Keratinocyte (primary cell): Measurements from ENCODE around the gene CDH13. TPM values are rescaled to one million over a fixed set of nuclear protein-coding genes. Genes with fewer than 3 reads are reported as not detected.

Experiments used
- DNase-seq: peaks from one replicate; pipeline ENCODE4 v3.0.0-alpha.2; 2011; ENCODE audit warnings: low read depth, missing footprints, low spot score
- FAIRE-seq: peaks from 2 replicates; lab custom pipeline; 2011; peaks lifted over from hg19 to GRCh38; lab: Jason Lieb, UNC
- H2AFZ ChIP-seq: 2 replicates; pipeline ENCODE4 v1.6.0; 2012; ENCODE audit warnings: low read length, control low read depth, inconsistent platforms; ENCODE audit not compliant: control insufficient read depth
- H3K27ac ChIP-seq: 2 replicates; pipeline ENCODE4 v1.5.1; 2011; ENCODE audit warnings: low read length; ENCODE audit not compliant: control insufficient read depth, insufficient read depth
- H3K27me3 ChIP-seq: 3 replicates; pipeline ENCODE4 v1.6.0; 2011; ENCODE audit warnings: low read length; ENCODE audit not compliant: control insufficient read depth, insufficient read depth; ENCODE audit errors: extremely low read depth
- H3K36me3 ChIP-seq, 2 experiments: 2 replicates in 1 of 2; 3 replicates in 1 of 2; pipeline ENCODE4 v1.5.1; 2011; ENCODE audit warnings: low read length in 2 of 2, mild to moderate bottlenecking in 1 of 2; ENCODE audit not compliant: control insufficient read depth in 2 of 2, insufficient read depth in 2 of 2; ENCODE audit errors: extremely low read depth in 1 of 2
- H3K4me1 ChIP-seq: 3 replicates; pipeline ENCODE4 v1.5.1; 2011; ENCODE audit warnings: low read length; ENCODE audit not compliant: control insufficient read depth, insufficient read depth; ENCODE audit errors: extremely low read depth
- H3K4me2 ChIP-seq: 3 replicates; pipeline ENCODE4 v1.6.0; 2011; ENCODE audit warnings: low read depth, low read length; ENCODE audit not compliant: control insufficient read depth, insufficient read depth; ENCODE audit errors: extremely low read depth
- H3K4me3 ChIP-seq, 3 experiments: fragments of 200-600 bp in 1 of 3; sonication (generic) in 1 of 3; 2 replicates in 2 of 3; 3 replicates in 1 of 3; pipeline ENCODE4 v1.5.1; 2011 to 2016; ENCODE audit warnings: low read length in 3 of 3, mild to moderate bottlenecking in 3 of 3, control low read depth in 2 of 3, inconsistent platforms in 1 of 3, low read depth in 1 of 3, mixed read lengths in 1 of 3, mixed run types in 1 of 3, moderate library complexity in 1 of 3; ENCODE audit not compliant: control insufficient read depth in 2 of 3, insufficient read depth in 2 of 3; ENCODE audit errors: extremely low read depth in 1 of 3
- H3K79me2 ChIP-seq: 2 replicates; pipeline ENCODE4 v1.6.0; 2012; ENCODE audit warnings: low read length; ENCODE audit not compliant: control insufficient read depth, insufficient read depth
- H3K9ac ChIP-seq: 3 replicates; pipeline ENCODE4 v1.6.0; 2011; ENCODE audit warnings: low read length; ENCODE audit not compliant: control insufficient read depth, insufficient read depth; ENCODE audit errors: extremely low read depth
- H3K9me1 ChIP-seq: 3 replicates; pipeline ENCODE4 v1.6.0; 2011; ENCODE audit warnings: low read length; ENCODE audit not compliant: control insufficient read depth, insufficient read depth; ENCODE audit errors: extremely low read depth
- H3K9me3 ChIP-seq: 2 replicates; pipeline ENCODE4 v1.5.1; 2012; ENCODE audit warnings: low read depth, low read length; ENCODE audit not compliant: control insufficient read depth
- H4K20me1 ChIP-seq: 3 replicates; pipeline ENCODE4 v1.6.0; 2011; ENCODE audit warnings: low read length; ENCODE audit not compliant: control insufficient read depth, insufficient read depth; ENCODE audit errors: extremely low read depth
- EZH2 ChIP-seq: IDR thresholded peaks from one replicate; pipeline ENCODE4 v1.6.1; 2012; ENCODE audit warnings: inconsistent platforms, mild to moderate bottlenecking, low read length, moderate library complexity
- dilution Hi-C: fragments of 300-500 bp; cut with MboI; formaldehyde crosslinking; loops from one replicate; pipeline ENCODE4 v1.7.0; 2020; ENCODE audit warnings: low sequenced_read_pairs; ENCODE audit not compliant: extremely low pct_ligation_motif_present
- polyA plus RNA-seq, 5 experiments: library from polyadenylated mRNA; depleted of rRNA in 3 of 5; stranded (reverse) in 3 of 5; stranded (forward) in 1 of 5; unstranded in 1 of 5; fragments of >200 nt; gene quantifications; 1 replicate in 1 of 5; 2 replicates in 3 of 5; 3 replicates in 1 of 5; pipeline versions ENCODE4 v1.2.1 to v1.2.3, GENCODE V29; 2011 to 2012; ENCODE audit warnings: missing spikeins in 2 of 5, low read depth in 1 of 5, low replicate concordance in 1 of 5
- TF ChIP-seq, protein P1 (sequence below), 3 experiments: IDR thresholded peaks in 1 of 3; conservative IDR thresholded peaks in 1 of 3; optimal IDR thresholded peaks in 1 of 3; 2 replicates in 2 of 3; 3 replicates in 1 of 3; pipeline versions ENCODE3 to v1.5.1; 2011; ENCODE audit warnings: low read length in 3 of 3, mild to moderate bottlenecking in 3 of 3, moderate library complexity in 2 of 3, control low read depth in 1 of 3, inconsistent platforms in 1 of 3; ENCODE audit not compliant: insufficient read depth in 2 of 3; ENCODE audit errors: extremely low read depth in 1 of 3

The CDH13 gene
- polyA plus RNA-seq, 1 donor (not counting 4 experiments of a cell fraction or from before 2014, with no cell fraction given), result 111 TPM

- Histone ChIP-seq H3K79me2 (peaks cover 4% of the 10 kb centered on the region), H3K9me1 (no peaks in the 10 kb centered on the region), H3K9me3 (no peaks in the 10 kb centered on the region), H3K27me3 (no peaks in the 10 kb centered on the region), H4K20me1 (no peaks in the 10 kb centered on the region), H3K9ac (no peak overlapping the region), H3K4me3 (no peak overlapping the region), H3K4me2 (no peak overlapping the region), H3K4me1 (no peaks in the 10 kb centered on the region), H2AFZ (no peak overlapping the region), H3K27ac (no peak overlapping the region), H3K36me3 (no peaks in the 10 kb centered on the region)
- no peak for FAIRE-seq
- TF ChIP-seq EZH2, result no peak
- TF ChIP-seq, protein P1, sequence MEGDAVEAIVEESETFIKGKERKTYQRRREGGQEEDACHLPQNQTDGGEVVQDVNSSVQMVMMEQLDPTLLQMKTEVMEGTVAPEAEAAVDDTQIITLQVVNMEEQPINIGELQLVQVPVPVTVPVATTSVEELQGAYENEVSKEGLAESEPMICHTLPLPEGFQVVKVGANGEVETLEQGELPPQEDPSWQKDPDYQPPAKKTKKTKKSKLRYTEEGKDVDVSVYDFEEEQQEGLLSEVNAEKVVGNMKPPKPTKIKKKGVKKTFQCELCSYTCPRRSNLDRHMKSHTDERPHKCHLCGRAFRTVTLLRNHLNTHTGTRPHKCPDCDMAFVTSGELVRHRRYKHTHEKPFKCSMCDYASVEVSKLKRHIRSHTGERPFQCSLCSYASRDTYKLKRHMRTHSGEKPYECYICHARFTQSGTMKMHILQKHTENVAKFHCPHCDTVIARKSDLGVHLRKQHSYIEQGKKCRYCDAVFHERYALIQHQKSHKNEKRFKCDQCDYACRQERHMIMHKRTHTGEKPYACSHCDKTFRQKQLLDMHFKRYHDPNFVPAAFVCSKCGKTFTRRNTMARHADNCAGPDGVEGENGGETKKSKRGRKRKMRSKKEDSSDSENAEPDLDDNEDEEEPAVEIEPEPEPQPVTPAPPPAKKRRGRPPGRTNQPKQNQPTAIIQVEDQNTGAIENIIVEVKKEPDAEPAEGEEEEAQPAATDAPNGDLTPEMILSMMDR (optimal IDR thresholded peaks at IDR 0.05 in 1 of 3, IDR thresholded peaks at IDR 0.05 in 1 of 3, conservative IDR thresholded peaks at IDR 0.05 in 1 of 3; ENCODE audit: extremely low read depth in 1 of 3, insufficient read depth in 2 of 3, low read length in 3 of 3), result no peak
- no peak for DNase-seq
- dilution Hi-C loops, result no loop called here
Observed at GRCh38 chr16:82852388-82853008, 225.7 kb downstream of the CDH13 start.

GRCh38 chr16:82855471-82855870 is 228.7 kb downstream of the CDH13 start:
- no peaks in the 10 kb centered on the region for H3K9me3 ChIP-seq
- H3K4me3 ChIP-seq, result no peak overlapping the region
- no peak for FAIRE-seq
- H3K4me2 ChIP-seq, result no peak overlapping the region
- H4K20me1 ChIP-seq, result no peaks in the 10 kb centered on the region
- no peak overlapping the region for H2AFZ ChIP-seq
- no peak overlapping the region for H3K27ac ChIP-seq
- dilution Hi-C loops, result no loop called here
- H3K9me1 ChIP-seq, result no peaks in the 10 kb centered on the region
- TF ChIP-seq, protein P1 (optimal IDR thresholded peaks at IDR 0.05 in 1 of 3, IDR thresholded peaks at IDR 0.05 in 1 of 3, conservative IDR thresholded peaks at IDR 0.05 in 1 of 3; ENCODE audit: extremely low read depth in 1 of 3, insufficient read depth in 2 of 3, low read length in 3 of 3), result no peak
- no peak for TF ChIP-seq EZH2
- H3K4me1 ChIP-seq, result no peaks in the 10 kb centered on the region
- no peak for DNase-seq
- H3K27me3 ChIP-seq, result no peaks in the 10 kb centered on the region
- peaks cover 0 to 2% of the 10 kb centered on the region in 2 experiments for H3K36me3 ChIP-seq
- no peak overlapping the region for H3K9ac ChIP-seq
- peaks cover 3% of the 10 kb centered on the region for H3K79me2 ChIP-seq
